HepG2 (cell line): ENCODE data around the gene RFXANK. TPM values are rescaled to one million over a fixed set of nuclear protein-coding genes. Genes with fewer than 3 reads are reported as not detected.

Experiments
- AGO1 ChIP-seq: fragments of 200-400 bp; formaldehyde crosslinking; IDR thresholded peaks from 2 replicates; pipeline ENCODE4 v1.6.1; 2017; ENCODE audit warnings: mild to moderate bottlenecking, low read depth, low read length, moderate library complexity; ENCODE audit not compliant: poor library complexity, severe bottlenecking
- ARID5B ChIP-seq: IDR thresholded peaks from 2 replicates; pipeline ENCODE4 v1.4.0; 2020; ENCODE audit warnings: mild to moderate bottlenecking, missing genetic modification reagents
- CBFB ChIP-seq: sonication (generic); formaldehyde crosslinking; IDR thresholded peaks from 2 replicates; pipeline ENCODE4 v1.4.0; 2020; ENCODE audit warnings: missing genetic modification reagents
- DBP ChIP-seq: sonication (generic); formaldehyde crosslinking; IDR thresholded peaks from 2 replicates; pipeline ENCODE4 v1.4.0; 2020; ENCODE audit warnings: missing genetic modification reagents; ENCODE audit errors: not compliant biosample characterization
- FOXC1 ChIP-seq: sonication (generic); formaldehyde crosslinking; IDR thresholded peaks from 2 replicates; pipeline ENCODE4 v1.8.0; 2022; ENCODE audit warnings: mild to moderate bottlenecking, missing genetic modification reagents, borderline replicate concordance
- GABPB1 ChIP-seq: IDR thresholded peaks from 2 replicates; pipeline ENCODE4 v1.6.1; 2016; ENCODE audit warnings: mild to moderate bottlenecking, missing genetic modification reagents, moderate library complexity, missing compliant biosample characterization
- GRHL1 ChIP-seq: sonication (generic); formaldehyde crosslinking; conservative IDR thresholded peaks from 2 replicates; pipeline ENCODE4 v1.8.0; 2022; ENCODE audit warnings: missing genetic modification reagents
- HNF1B ChIP-seq: sonication (generic); formaldehyde crosslinking; IDR thresholded peaks from 2 replicates; pipeline ENCODE4 v1.5.1; 2020; ENCODE audit warnings: mild to moderate bottlenecking, moderate library complexity, missing genetic modification reagents
- IKZF4 ChIP-seq: sonication (generic); formaldehyde crosslinking; IDR thresholded peaks from 2 replicates; pipeline ENCODE4 v1.5.1; 2020; ENCODE audit warnings: borderline replicate concordance, mild to moderate bottlenecking, low read depth, missing genetic modification reagents; ENCODE audit errors: not compliant biosample characterization
- KLF9 ChIP-seq: IDR thresholded peaks from 2 replicates; pipeline ENCODE4 v1.6.1; 2016; ENCODE audit warnings: low read depth
- KMT2A ChIP-seq: sonication (generic); formaldehyde crosslinking; IDR thresholded peaks from 2 replicates; pipeline ENCODE4 v1.4.0; 2020; ENCODE audit warnings: missing genetic modification reagents
- MYPOP ChIP-seq: sonication (generic); formaldehyde crosslinking; IDR thresholded peaks from 2 replicates; pipeline ENCODE4 v1.8.1; 2023; ENCODE audit warnings: mild to moderate bottlenecking, moderate library complexity, missing genetic modification reagents
- NKX3-1 ChIP-seq: sonication (generic); formaldehyde crosslinking; IDR thresholded peaks from 2 replicates; pipeline ENCODE4 v1.5.0; 2020; ENCODE audit warnings: missing genetic modification reagents
- RFX5 ChIP-seq: IDR thresholded peaks from 2 replicates; pipeline ENCODE4 v1.6.1; 2011; ENCODE audit warnings: low read depth, low read length, improper control_type of control experiment
- SIX1 ChIP-seq: sonication (generic); formaldehyde crosslinking; IDR thresholded peaks from 2 replicates; pipeline ENCODE4 v1.4.0; 2020; ENCODE audit warnings: missing genetic modification reagents, borderline replicate concordance
- YEATS2 ChIP-seq: sonication (generic); formaldehyde crosslinking; IDR thresholded peaks from 2 replicates; pipeline ENCODE4 v1.4.0; 2020; ENCODE audit warnings: missing genetic modification reagents, borderline replicate concordance
- ZNF138 ChIP-seq: sonication (generic); formaldehyde crosslinking; IDR thresholded peaks from 2 replicates; pipeline ENCODE4 v1.5.0; 2020; ENCODE audit warnings: mild to moderate bottlenecking, low read depth, missing genetic modification reagents
- ZNF552 ChIP-seq: sonication (generic); formaldehyde crosslinking; IDR thresholded peaks from 2 replicates; pipeline ENCODE4 v1.9.0; 2022; ENCODE audit warnings: missing genetic modification reagents, mild to moderate bottlenecking, borderline replicate concordance
- ZNF619 ChIP-seq: sonication (generic); formaldehyde crosslinking; IDR thresholded peaks from 2 replicates; pipeline ENCODE4 v1.4.0; 2020; ENCODE audit warnings: mild to moderate bottlenecking, missing genetic modification reagents
- ZNF768 ChIP-seq: sonication (generic); formaldehyde crosslinking; IDR thresholded peaks from 2 replicates; pipeline ENCODE4 v1.4.0; 2020; ENCODE audit warnings: missing genetic modification reagents
- polyA plus RNA-seq, 8 experiments: library from polyadenylated mRNA; depleted of rRNA in 3 of 8; stranded (reverse) in 7 of 8; unstranded in 1 of 8; fragments of >200 nt; fragmentation: Illumina TruSeq in 4 of 8; extraction: Trizol in 4 of 8; gene quantifications; 2 replicates each; pipeline versions ENCODE4 v1.2.1 to v1.2.3, GENCODE V29; 2011 to 2016; ENCODE audit warnings: low read depth in 4 of 8, missing spikeins in 1 of 8, mixed read lengths in 1 of 8; ENCODE audit not compliant: insufficient read depth in 1 of 8
- total RNA-seq, 5 experiments: library from RNA; depleted of rRNA; stranded (reverse); fragments of >200 nt; fragmentation: Illumina TruSeq; extraction: Trizol; gene quantifications; 2 replicates each; pipeline ENCODE4 v1.2.3, GENCODE V29; 2016; ENCODE audit warnings: low read depth in 1 of 5

Gene RFXANK
- total and polyA plus RNA-seq, 2 of the 13 experiments (the other 11 are each of a cell fraction or from before 2014, with no cell fraction given): 49.9 to 80.7 TPM

GRCh38 chr19:19171821-19172532 is 20.1 kb upstream of the RFXANK start (continued):
- peak; percentile 56; the same call in 1 of the 2 replicates for TF ChIP-seq ARID5B (CRISPR knock-in tag)
- TF ChIP-seq ZNF138 (CRISPR knock-in tag): no peak
- peak; percentile 71; the same call in 1 of the 2 replicates for TF ChIP-seq ZNF619 (CRISPR knock-in tag)
- no peak for TF ChIP-seq RFX5
- TF ChIP-seq AGO1: no peak
- TF ChIP-seq KLF9 (CRISPR knock-in tag): no peak
- TF ChIP-seq HNF1B (CRISPR knock-in tag): peak; percentile 82
- TF ChIP-seq FOXC1 (CRISPR knock-in tag): no peak
- TF ChIP-seq YEATS2 (CRISPR knock-in tag): peak; percentile 46; the same call in 1 of the 2 replicates
- peak; percentile 88 for TF ChIP-seq SIX1
- no peak for TF ChIP-seq ZNF552 (CRISPR knock-in tag)
- TF ChIP-seq IKZF4: no peak
- no peak for TF ChIP-seq MYPOP (CRISPR knock-in tag)
- TF ChIP-seq GRHL1 (CRISPR knock-in tag): no peak
- TF ChIP-seq DBP: no peak
- no peak for TF ChIP-seq NKX3-1 (CRISPR knock-in tag)
- peak; percentile 73 for TF ChIP-seq GABPB1 (CRISPR knock-in tag)
- peak; percentile 88; the same call in 1 of the 2 replicates for TF ChIP-seq CBFB (CRISPR knock-in tag)
- no peak for TF ChIP-seq KMT2A (CRISPR knock-in tag)
- TF ChIP-seq ZNF768 (CRISPR knock-in tag): peak; percentile 82; the same call in 1 of the 2 replicates
